ENCODE measurements around the gene GPT2.

Gene GPT2

GRCh38 chr16:46843898-46844642 lies 40.1 kb upstream of the GPT2 start:
- H3K9ac ChIP-seq: no peak overlapping the region
- no peak overlapping the region for H2AFZ ChIP-seq (ENCODE audit: low read depth)
- no peaks in the 10 kb centered on the region for H4K20me1 ChIP-seq (ENCODE audit: insufficient read depth)

GRCh38 chr16:46844771-46845170 lies 39.4 kb upstream of the GPT2 start:
- Histone ChIP-seq H3K9ac (no peak overlapping the region), H3K36me3 (ENCODE audit: insufficient read depth) (no peaks in the 10 kb centered on the region), H3K4me2 (no peak overlapping the region), H2AFZ (ENCODE audit: low read depth) (no peak overlapping the region), H3K4me3 (IDR thresholded peaks at IDR 0.05; ENCODE audit: insufficient read depth, low read depth, low read length) (no peak overlapping the region), H3K27me3 (ENCODE audit: insufficient read depth, low read depth) (no peaks in the 10 kb centered on the region), H4K20me1 (ENCODE audit: insufficient read depth) (no peaks in the 10 kb centered on the region), H3K79me2 (ENCODE audit: insufficient read depth, low read depth) (no peaks in the 10 kb centered on the region), H3K4me1 (ENCODE audit: low read depth, poor library complexity, severe bottlenecking) (no peaks in the 10 kb centered on the region), H3K27ac (no peak overlapping the region)
- no peak for TF ChIP-seq CTCF (conservative IDR thresholded peaks at IDR 0.05; ENCODE audit: low read depth, low read length)

More at GRCh38 chr16:46843898-46844642, 40.1 kb upstream of the GPT2 start:
- no peaks in the 10 kb centered on the region for H3K79me2 ChIP-seq (ENCODE audit: insufficient read depth, low read depth)
- H3K36me3 ChIP-seq (ENCODE audit: insufficient read depth): no peaks in the 10 kb centered on the region
- no peak overlapping the region for H3K4me3 ChIP-seq (IDR thresholded peaks at IDR 0.05; ENCODE audit: insufficient read depth, low read depth, low read length)
- no peak overlapping the region for H3K27ac ChIP-seq
- H3K4me2 ChIP-seq: no peak overlapping the region
- no peaks in the 10 kb centered on the region for H3K27me3 ChIP-seq (ENCODE audit: insufficient read depth, low read depth)
- no peaks in the 10 kb centered on the region for H3K4me1 ChIP-seq (ENCODE audit: low read depth, poor library complexity, severe bottlenecking)
- TF ChIP-seq CTCF (conservative IDR thresholded peaks at IDR 0.05; ENCODE audit: low read depth, low read length): no peak

- no peak overlapping the region for H3K4me3 ChIP-seq (IDR thresholded peaks at IDR 0.05; ENCODE audit: insufficient read depth, low read depth, low read length)
- no peaks in the 10 kb centered on the region for H3K79me2 ChIP-seq (ENCODE audit: insufficient read depth, low read depth)
- H3K27me3 ChIP-seq (ENCODE audit: insufficient read depth, low read depth): no peaks in the 10 kb centered on the region
- no peak overlapping the region for H3K9ac ChIP-seq
- no peaks in the 10 kb centered on the region for H3K36me3 ChIP-seq (ENCODE audit: insufficient read depth)
- H3K4me1 ChIP-seq (ENCODE audit: low read depth, poor library complexity, severe bottlenecking): peaks cover 1% of the 10 kb centered on the region
- TF ChIP-seq CTCF (conservative IDR thresholded peaks at IDR 0.05; ENCODE audit: low read depth, low read length): no peak
- H4K20me1 ChIP-seq (ENCODE audit: insufficient read depth): no peaks in the 10 kb centered on the region
- no peak overlapping the region for H2AFZ ChIP-seq (ENCODE audit: low read depth)
- no peak overlapping the region for H3K4me2 ChIP-seq
- H3K27ac ChIP-seq: no peak overlapping the region
Observed at GRCh38 chr16:46845952-46846351, 38.2 kb upstream of the GPT2 start.

GRCh38 chr16:46848768-46849764 lies 35.1 kb upstream of the GPT2 start:
- H3K4me1 ChIP-seq (ENCODE audit: low read depth, poor library complexity, severe bottlenecking): peaks cover 5% of the 10 kb centered on the region
- no peaks in the 10 kb centered on the region for H3K36me3 ChIP-seq (ENCODE audit: insufficient read depth)
- no peak overlapping the region for H3K27ac ChIP-seq
- H4K20me1 ChIP-seq (ENCODE audit: insufficient read depth): no peaks in the 10 kb centered on the region
- H2AFZ ChIP-seq (ENCODE audit: low read depth): no peak overlapping the region
- no peak overlapping the region for H3K9ac ChIP-seq
- no peaks in the 10 kb centered on the region for H3K79me2 ChIP-seq (ENCODE audit: insufficient read depth, low read depth)
- no peak overlapping the region for H3K4me3 ChIP-seq (IDR thresholded peaks at IDR 0.05; ENCODE audit: insufficient read depth, low read depth, low read length)
- H3K4me2 ChIP-seq: no peak overlapping the region
- TF ChIP-seq CTCF (conservative IDR thresholded peaks at IDR 0.05; ENCODE audit: low read depth, low read length): no peak
- no peaks in the 10 kb centered on the region for H3K27me3 ChIP-seq (ENCODE audit: insufficient read depth, low read depth)
